SK-N-SH (cell line): Measurements from ENCODE around the gene HINFP. TPM values are rescaled to one million over a fixed set of nuclear protein-coding genes. Genes with fewer than 3 reads are reported as not detected.

ENCODE experiments used
- CTCF ChIA-PET: fragments of 300-600, 350-600 bp; formaldehyde crosslinking; extraction: SDS; loops from one replicate; lab custom pipeline; 2021; lab: Yijun Ruan, JAX
- POLR2A ChIA-PET: fragments of 350-600 bp; sonication (Branson Sonifier 250); formaldehyde crosslinking; extraction: SDS; loops from one replicate; lab custom pipeline; 2020; ENCODE audit warnings: antibody characterized with exemption, inconsistent platforms; lab: Yijun Ruan, JAX
- DNase-seq: peaks from one replicate; pipeline ENCODE4 v3.0.0; 2012
- H2AFZ ChIP-seq: fragments of 200-600 bp; sonication (generic); 2 replicates; pipeline ENCODE4 v1.8.1; 2016; ENCODE audit warnings: antibody characterized with exemption, mild to moderate bottlenecking, low read depth
- H3F3A ChIP-seq: fragments of 200-600 bp; sonication (generic); replicated peaks from 2 replicates; pipeline ENCODE3; 2016; ENCODE audit warnings: antibody characterized with exemption, mild to moderate bottlenecking; ENCODE audit not compliant: insufficient read depth
- H3K27ac ChIP-seq, 2 experiments: fragments of 200-500 bp in 1 of 2; fragments of 200-600 bp in 1 of 2; sonication (Bioruptor generic) in 1 of 2; sonication (generic), shearing (Covaris generic) in 1 of 2; 2 replicates each; pipeline versions ENCODE4 v1.5.1 to v1.6.1; 2014 to 2016; ENCODE audit warnings: low read depth in 2 of 2, inconsistent platforms in 1 of 2, low read length in 1 of 2, mild to moderate bottlenecking in 1 of 2, mixed read lengths in 1 of 2
- H3K27me3 ChIP-seq: fragments of 200-600 bp; sonication (generic), shearing (Covaris generic); 2 replicates; pipeline ENCODE4 v1.6.1; 2016; ENCODE audit warnings: mixed run types; ENCODE audit not compliant: insufficient read depth
- H3K36me3 ChIP-seq, 2 experiments: fragments of 200-500 bp in 1 of 2; fragments of 200-600 bp in 1 of 2; sonication (Bioruptor generic) in 1 of 2; sonication (generic) in 1 of 2; replicated peaks in 1 of 2; 2 replicates each; pipeline versions ENCODE3 to v1.5.1; 2014 to 2016; ENCODE audit warnings: low read length in 1 of 2, mild to moderate bottlenecking in 1 of 2; ENCODE audit not compliant: insufficient read depth in 2 of 2, control insufficient read depth in 1 of 2
- H3K4me1 ChIP-seq, 2 experiments: fragments of 200-500 bp in 1 of 2; fragments of 200-600 bp in 1 of 2; sonication (Bioruptor generic) in 1 of 2; sonication (generic), shearing (Covaris generic) in 1 of 2; 2 replicates each; pipeline versions ENCODE4 v1.5.1 to v1.6.1; 2014 to 2016; ENCODE audit warnings: low read depth in 1 of 2, low read length in 1 of 2, mixed run types in 1 of 2; ENCODE audit not compliant: insufficient read depth in 2 of 2, control insufficient read depth in 1 of 2
- H3K4me2 ChIP-seq: fragments of 200-600 bp; sonication (generic), shearing (Covaris generic); 2 replicates; pipeline ENCODE4 v1.6.1; 2017; ENCODE audit warnings: mixed run types
- H3K4me3 ChIP-seq, 2 experiments: fragments of 200-500 bp in 1 of 2; fragments of 200-600 bp in 1 of 2; sonication (Bioruptor generic) in 1 of 2; sonication (generic), shearing (Covaris generic) in 1 of 2; 2 replicates each; pipeline versions ENCODE4 v1.5.1 to v1.8.1; 2014 to 2016; ENCODE audit warnings: low read depth in 2 of 2, inconsistent platforms in 1 of 2, low read length in 1 of 2, mild to moderate bottlenecking in 1 of 2, mixed read lengths in 1 of 2, moderate library complexity in 1 of 2
- H3K79me2 ChIP-seq: fragments of 200-600 bp; sonication (generic); 2 replicates; pipeline ENCODE4 v1.8.1; 2017; ENCODE audit warnings: mild to moderate bottlenecking; ENCODE audit not compliant: insufficient read depth
- H3K9ac ChIP-seq: fragments of 200-600 bp; sonication (generic); 2 replicates; pipeline ENCODE4 v1.6.1; 2017; ENCODE audit warnings: mixed run types
- H3K9me2 ChIP-seq: fragments of 200-600 bp; sonication (generic); 2 replicates; pipeline ENCODE4 v1.6.1; 2017; ENCODE audit warnings: mixed run types
- H3K9me3 ChIP-seq: fragments of 200-600 bp; sonication (generic); 2 replicates; pipeline ENCODE4 v1.6.1; 2017; ENCODE audit warnings: mixed run types, mild to moderate bottlenecking, moderate library complexity
- H4K20me1 ChIP-seq: fragments of 200-600 bp; sonication (generic); 2 replicates; pipeline ENCODE4 v1.6.1; 2017; ENCODE audit warnings: mild to moderate bottlenecking, mixed run types; ENCODE audit not compliant: insufficient read depth
- CHD2 ChIP-seq: fragments of 150-350 bp; IDR thresholded peaks from 2 replicates; pipeline ENCODE4 v1.6.1; 2018; ENCODE audit warnings: low read length; ENCODE audit not compliant: partially characterized antibody
- CTCF ChIP-seq: fragments of 200-600 bp; sonication (generic); IDR thresholded peaks from 2 replicates; pipeline ENCODE4 v1.6.1; 2017; ENCODE audit warnings: antibody characterized with exemption, mild to moderate bottlenecking, moderate library complexity
- EP300 ChIP-seq, 2 experiments: IDR thresholded peaks; 2 replicates each; pipeline versions ENCODE4 v1.4.0 to v1.6.1; 2012; ENCODE audit warnings: borderline replicate concordance in 1 of 2, low read depth in 1 of 2, low read length in 1 of 2
- FOSL2 ChIP-seq: IDR thresholded peaks from 2 replicates; pipeline ENCODE4 v1.4.0; 2012; ENCODE audit warnings: low read depth, mild to moderate bottlenecking, moderate library complexity, borderline replicate concordance
- MEF2A ChIP-seq: IDR thresholded peaks from 2 replicates; pipeline ENCODE4 v1.4.0; 2012; ENCODE audit warnings: low read depth, borderline replicate concordance
- PBX3 ChIP-seq: IDR thresholded peaks from 2 replicates; pipeline ENCODE4; 2012
- RAD21 ChIP-seq: IDR thresholded peaks from 2 replicates; pipeline ENCODE4 v1.6.1; 2012; ENCODE audit warnings: mild to moderate bottlenecking, low read length
- REST ChIP-seq: IDR thresholded peaks from 2 replicates; pipeline ENCODE4 v1.6.1; 2012; ENCODE audit warnings: mild to moderate bottlenecking, low read depth, low read length, moderate library complexity
- TAF1 ChIP-seq: IDR thresholded peaks from 2 replicates; pipeline ENCODE4 v1.6.1; 2012; ENCODE audit warnings: low read depth, mild to moderate bottlenecking, low read length, moderate library complexity, borderline replicate concordance
- USF1 ChIP-seq: IDR thresholded peaks from 2 replicates; pipeline ENCODE4 v1.4.0; 2012; ENCODE audit warnings: low read depth, borderline replicate concordance
- USF2 ChIP-seq: fragments of 150-350 bp; IDR thresholded peaks from 2 replicates; pipeline ENCODE4 v1.6.1; 2017; ENCODE audit warnings: antibody characterized with exemption, low read length, low read depth, borderline replicate concordance
- YY1 ChIP-seq: IDR thresholded peaks from 2 replicates; pipeline ENCODE4 v1.4.0; 2012; ENCODE audit warnings: low read depth, mild to moderate bottlenecking
- WGBS: methylation state at CpG from one replicate; pipeline ENCODE4 v1.1.6; 2017; ENCODE audit warnings: low lambda C conversion rate; 5-methylcytosine and 5-hydroxymethylcytosine counted together
- polyA plus RNA-seq, 3 experiments: library from polyadenylated mRNA; depleted of rRNA; stranded (reverse); fragments of >200 nt; gene quantifications; 2 replicates each; pipeline ENCODE4 v1.2.3, GENCODE V29; 2012

The HINFP gene
- polyA plus RNA-seq, 1 of the 3 experiments (the other 2 are of a cell fraction) = 21.8 TPM

GRCh38 chr11:119112314-119113020, 8.9 kb upstream of the HINFP start:
- no peak overlapping the region for H3K4me2 ChIP-seq
- no peaks in the 10 kb centered on the region for H3K9me3 ChIP-seq
- TF ChIP-seq YY1 (no peak), CTCF (no peak), USF2 (no peak), CHD2 (no peak), TAF1 (no peak), PBX3 (no peak), EP300 (IDR thresholded peaks at IDR 0.05; ENCODE audit: borderline replicate concordance in 1 of 2, low read depth in 1 of 2, low read length in 1 of 2) (no peak), MEF2A (no peak), FOSL2 (no peak), REST (no peak), RAD21 (no peak), USF1 (no peak)
- peaks cover 14 to 15% of the 10 kb centered on the region in 2 experiments; a peak in 3 of 4 replicates for H3K4me1 ChIP-seq
- no peaks in the 10 kb centered on the region for H3F3A ChIP-seq
- peaks cover 0 to 44% of the 10 kb centered on the region in 2 experiments for H3K36me3 ChIP-seq
- no peak overlapping the region for H3K4me3 ChIP-seq
- H3K27me3 ChIP-seq = no peaks in the 10 kb centered on the region
- H3K79me2 ChIP-seq = peaks cover 22% of the 10 kb centered on the region; the same call in 1 of the 2 replicates
- DNase-seq = no peak
- no peaks in the 10 kb centered on the region for H4K20me1 ChIP-seq
- H3K27ac ChIP-seq = no peak overlapping the region
- no peak overlapping the region for H3K9ac ChIP-seq
- ChIA-PET POLR2A (interaction anchor here (0.9 to 2.8 kb wide), 2 partner anchors 8 to 189 kb away, joined by 3 to 11 read pairs; partner anchors contain the start of gene HINFP), CTCF (interaction anchor here (1.3 to 4.5 kb wide), 3 partner anchors 10 to 32 kb away, joined by 5 to 15 read pairs (median 7); partner anchors contain the start of gene DPAGT1)
- no peak overlapping the region for H2AFZ ChIP-seq
- no peaks in the 10 kb centered on the region for H3K9me2 ChIP-seq
- 73% methylated on average over 3 of the region's 12 CpGs for WGBS
